Fibroblast of skin of left quadriceps (primary cell): ENCODE measurements around the gene ALKBH1.
"Not testable (repeated sequence)": the region's sequence is repeated elsewhere in the genome, so short reads cannot be mapped to it uniquely, and the experiment has no call there.

Source experiments
- DNase-seq, 2 experiments: peaks; one replicate each; pipeline ENCODE4 v3.0.0-alpha.2; 2013; ENCODE audit warnings: low read depth in 2 of 2

The ALKBH1 gene, protein sequence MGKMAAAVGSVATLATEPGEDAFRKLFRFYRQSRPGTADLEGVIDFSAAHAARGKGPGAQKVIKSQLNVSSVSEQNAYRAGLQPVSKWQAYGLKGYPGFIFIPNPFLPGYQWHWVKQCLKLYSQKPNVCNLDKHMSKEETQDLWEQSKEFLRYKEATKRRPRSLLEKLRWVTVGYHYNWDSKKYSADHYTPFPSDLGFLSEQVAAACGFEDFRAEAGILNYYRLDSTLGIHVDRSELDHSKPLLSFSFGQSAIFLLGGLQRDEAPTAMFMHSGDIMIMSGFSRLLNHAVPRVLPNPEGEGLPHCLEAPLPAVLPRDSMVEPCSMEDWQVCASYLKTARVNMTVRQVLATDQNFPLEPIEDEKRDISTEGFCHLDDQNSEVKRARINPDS

DNA sequence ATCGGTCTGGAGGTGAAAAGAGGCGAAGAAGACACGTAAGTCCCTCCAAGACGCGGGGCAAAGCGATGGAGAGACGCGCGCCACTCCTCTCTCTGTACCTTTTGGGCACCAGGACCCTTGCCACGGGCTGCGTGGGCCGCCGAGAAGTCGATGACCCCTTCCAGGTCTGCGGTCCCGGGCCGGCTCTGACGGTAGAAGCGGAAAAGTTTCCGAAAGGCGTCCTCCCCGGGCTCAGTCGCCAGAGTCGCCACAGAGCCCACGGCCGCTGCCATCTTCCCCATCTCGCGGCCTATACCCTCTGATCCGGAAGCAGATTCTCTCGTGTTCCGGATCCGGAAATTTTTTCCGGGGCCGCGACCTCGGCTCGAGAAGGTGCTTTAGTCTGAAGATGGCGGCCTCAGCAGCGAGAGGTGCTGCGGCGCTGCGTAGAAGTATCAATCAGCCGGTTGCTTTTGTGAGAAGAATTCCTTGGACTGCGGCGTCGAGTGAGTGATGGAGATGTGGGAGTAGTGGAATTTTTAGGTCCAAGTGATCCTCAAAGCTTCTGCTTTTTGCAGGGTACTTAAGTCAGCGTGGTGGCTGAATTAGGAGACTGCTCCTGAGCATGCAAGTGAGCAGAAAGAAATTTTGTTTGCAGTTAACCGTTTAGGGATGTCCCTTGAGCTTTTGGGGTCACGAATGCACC lies at the start of gene ALKBH1, which contains the start of gene SLIRP:
TSS of gene ALKBH1 (minus strand) at position 300 of the 685 bp plus-strand sequence. CDS start at position 281, 19 bp downstream.
TSS of gene SLIRP (plus strand) at position 380 of the 685 bp plus-strand sequence. CDS start at position 389, 9 bp downstream.
- DNase-seq: peak; percentile 48 to 63

DNA sequence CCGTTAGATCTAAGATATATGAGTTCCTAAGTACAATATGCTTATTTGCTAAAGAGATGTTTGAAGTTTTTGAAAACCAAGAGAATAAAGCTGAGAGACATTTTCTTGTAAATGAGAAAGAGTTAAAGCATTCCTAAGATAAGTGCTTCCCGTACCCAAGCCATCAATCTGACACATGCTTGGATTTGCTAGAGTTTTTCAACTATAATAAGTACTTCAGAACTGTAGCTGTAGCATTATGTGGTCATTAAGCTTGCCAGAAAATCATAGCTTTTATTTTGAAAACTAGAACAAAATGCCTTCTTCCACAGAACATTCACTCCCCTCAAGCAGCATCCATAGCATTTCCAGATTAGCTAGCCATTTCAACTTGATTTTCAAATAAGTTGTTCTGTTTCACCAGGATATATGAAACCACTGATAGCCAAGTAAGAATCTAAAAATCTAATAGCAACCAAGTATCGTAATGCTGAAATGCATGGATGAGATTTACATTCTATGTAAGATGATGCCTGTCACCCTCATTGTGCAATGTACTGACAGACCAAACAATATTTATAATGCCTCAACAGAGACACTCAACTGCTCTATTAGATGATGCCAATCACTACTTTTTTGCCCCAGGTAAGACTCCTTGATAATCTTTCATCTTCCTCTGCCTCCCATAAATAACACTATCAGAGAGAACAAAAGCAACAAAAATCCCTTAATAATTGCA lies 45.1 kb upstream of the ALKBH1 start:
- DNase-seq: no peak

DNA sequence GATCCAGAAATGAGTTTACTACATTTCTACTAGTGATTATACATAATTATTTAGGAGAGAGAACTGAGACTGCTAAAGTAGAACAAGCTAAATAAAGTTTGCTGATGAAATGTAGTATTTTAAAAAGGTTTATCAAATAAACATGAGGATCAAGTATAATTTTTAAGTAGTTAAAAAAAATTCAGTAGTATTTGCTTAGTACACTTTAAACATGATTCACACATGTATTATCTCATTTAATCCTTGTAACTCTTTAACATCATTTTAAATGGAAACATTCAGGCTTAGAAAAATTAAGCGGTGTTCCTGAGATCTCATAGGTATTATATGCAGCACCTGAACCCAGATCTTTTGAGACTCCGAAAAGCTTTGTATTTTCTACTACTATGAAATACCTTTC lies 44.4 kb upstream of the ALKBH1 start:
- no peak for DNase-seq

DNA sequence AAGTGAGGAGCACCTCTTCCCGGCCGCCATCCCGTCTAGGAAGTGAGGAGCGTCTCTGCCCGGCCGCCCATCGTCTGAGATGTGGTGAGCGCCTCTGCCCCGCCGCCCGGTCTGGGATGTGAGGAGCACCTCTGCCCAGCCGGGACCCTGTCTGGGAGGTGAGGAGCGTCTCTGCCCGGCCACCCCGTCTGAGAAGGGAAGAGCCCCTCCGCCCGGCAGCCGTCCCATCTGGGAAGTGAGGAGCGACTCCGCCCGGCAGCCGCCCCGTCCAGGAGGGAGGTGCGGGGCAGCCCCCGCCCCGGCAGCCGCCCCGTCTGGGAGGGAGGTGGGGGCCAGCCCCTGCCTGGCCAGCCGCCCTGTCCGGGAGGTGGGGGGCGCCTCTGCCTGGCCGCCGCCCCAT lies 39.6 kb upstream of the ALKBH1 start:
- DNase-seq: not testable (repeated sequence)

DNA sequence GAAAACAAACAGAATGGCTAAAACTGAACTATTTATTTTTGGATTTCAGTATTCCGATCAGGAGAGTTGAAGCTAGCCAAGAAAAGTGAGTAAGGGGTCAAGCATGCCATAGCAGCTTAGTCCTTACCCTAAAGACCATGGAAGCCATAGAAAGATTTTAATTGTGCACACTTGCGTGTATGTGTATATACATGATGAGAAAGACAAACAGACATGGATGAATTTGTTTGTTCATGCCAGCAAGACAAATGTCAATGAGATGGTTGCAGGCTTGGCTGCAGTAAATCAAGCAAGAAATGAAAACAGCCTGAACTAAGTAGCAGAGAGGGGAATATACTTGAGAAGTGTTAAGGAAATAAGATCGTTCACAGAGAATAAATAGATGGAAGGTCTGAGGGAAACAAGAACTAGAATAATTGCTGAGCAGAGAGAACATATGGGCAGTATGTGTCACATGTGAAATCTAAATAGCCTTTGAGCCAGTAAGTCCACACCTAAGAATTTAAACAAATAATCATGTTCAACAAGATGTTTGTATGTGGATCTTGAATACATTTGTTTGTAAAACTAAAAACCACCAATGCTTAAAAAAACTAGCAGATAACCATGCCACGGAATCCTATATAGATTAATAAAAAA lies 38.4 kb upstream of the ALKBH1 start:
- no peak for DNase-seq

DNA sequence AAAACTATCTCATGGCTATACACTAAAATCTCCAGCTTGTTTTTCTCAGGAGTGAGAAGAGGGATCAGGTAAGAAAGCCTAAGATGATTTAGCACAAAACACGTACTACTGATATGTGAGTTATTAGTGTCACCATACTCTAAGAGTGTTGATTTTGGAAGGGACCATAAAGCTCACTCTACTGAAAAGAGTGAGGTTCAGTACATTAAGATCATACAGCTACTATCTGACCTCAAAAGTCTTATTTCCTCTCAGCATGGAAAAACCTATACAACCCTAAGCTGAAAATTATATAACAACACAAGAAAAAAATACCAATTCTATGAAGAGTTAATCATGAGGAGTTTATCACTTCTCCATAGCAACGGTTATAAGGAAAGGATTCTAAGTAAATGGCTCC lies 33.6 kb upstream of the ALKBH1 start:
- no peak for DNase-seq

DNA sequence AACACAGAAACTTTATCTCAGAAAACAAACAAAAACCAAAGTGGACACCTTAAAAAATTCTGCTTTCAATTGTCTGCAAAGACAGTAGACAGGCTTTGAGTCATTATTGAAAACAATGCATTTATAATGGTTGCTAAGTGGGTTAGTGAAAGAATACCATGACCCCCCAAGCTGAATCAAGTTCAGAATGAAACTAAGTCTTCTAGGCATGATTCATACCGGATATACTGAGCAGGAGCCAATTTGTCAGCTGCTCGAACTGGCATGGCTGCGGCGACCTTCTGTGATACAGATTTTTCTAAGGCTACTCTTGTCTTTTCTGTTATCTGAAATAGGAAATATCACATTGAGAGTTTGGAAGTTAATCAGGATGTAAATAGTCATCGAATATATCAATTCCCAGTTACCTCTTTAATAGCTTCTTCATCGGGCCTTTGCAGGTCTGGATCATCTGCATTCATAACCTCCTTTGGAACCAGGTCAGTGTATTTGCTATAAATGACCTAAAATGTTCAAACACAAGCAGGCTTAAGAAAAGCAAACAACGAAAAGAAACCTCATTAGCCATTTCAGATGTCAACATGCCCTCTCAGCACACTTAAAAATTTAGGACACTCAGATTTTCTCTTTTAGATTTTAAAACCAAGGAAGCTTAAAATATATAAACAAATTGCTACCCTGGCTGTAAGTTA lies 30.9 kb upstream of the ALKBH1 start:
- DNase-seq: no peak

DNA sequence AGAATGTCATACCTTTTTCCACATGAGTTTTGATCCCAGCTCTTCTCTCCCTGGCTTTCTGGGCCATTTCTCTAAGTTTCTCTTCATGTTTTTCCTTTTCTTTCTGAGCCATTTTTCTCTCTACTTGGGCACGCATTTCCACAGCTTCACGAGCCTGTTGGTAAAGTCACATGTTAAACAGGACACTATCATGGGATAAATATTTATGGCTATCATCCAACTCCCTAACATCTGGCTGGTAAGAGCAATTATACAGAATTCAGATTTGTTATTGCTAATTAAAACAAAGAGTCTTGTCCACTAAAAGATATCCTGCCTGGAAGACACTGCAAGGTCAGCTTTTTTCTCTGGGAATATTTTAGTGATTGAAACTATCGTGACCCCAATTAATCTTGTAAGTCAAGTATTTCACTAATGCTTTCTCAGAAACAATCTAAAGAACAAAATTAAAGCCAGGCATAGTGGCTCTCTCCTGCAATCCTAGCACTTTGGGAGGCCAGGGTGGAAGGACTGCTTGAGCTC lies 23.2 kb upstream of the ALKBH1 start:
- peak in 1 of 2 experiments; percentile 3 for DNase-seq

DNA sequence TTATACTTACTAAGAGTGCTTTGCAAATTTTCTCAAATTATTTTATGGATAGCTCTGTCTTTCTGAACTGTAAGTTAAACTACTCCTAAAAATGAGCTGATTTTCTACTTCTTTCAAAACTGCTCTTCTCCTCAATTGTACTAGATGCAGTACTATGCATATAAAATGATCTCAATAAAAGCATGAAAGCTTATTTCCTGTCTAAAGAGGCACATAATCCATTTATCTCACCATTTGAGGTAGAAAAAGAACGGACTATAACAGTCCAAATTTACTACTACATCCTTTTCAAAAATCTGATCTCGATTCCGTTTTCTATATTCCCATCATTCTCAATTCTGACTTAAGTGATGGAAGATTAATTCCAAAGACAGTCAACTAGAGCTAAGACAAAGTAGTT lies 14.5 kb upstream of the ALKBH1 start:
- DNase-seq: no peak

DNA sequence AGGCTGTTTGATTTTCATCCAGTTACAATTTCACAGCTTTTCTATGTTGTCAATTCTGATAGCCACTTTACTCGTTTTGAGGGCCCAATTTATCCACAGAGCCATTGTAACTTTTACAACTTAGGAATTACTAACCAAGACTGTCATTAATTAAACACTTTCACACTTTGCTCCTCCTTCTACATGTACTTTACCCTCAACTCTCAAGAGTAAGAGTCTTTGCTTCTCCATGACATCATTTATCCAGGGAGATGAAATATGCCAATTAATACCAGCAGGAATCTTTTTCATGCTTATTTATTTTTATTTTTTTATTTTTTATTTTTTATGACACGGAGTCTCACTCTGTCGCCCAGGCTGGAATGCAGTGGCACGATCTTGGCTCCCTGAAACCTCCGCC lies 13.6 kb upstream of the ALKBH1 start:
- no peak for DNase-seq

DNA sequence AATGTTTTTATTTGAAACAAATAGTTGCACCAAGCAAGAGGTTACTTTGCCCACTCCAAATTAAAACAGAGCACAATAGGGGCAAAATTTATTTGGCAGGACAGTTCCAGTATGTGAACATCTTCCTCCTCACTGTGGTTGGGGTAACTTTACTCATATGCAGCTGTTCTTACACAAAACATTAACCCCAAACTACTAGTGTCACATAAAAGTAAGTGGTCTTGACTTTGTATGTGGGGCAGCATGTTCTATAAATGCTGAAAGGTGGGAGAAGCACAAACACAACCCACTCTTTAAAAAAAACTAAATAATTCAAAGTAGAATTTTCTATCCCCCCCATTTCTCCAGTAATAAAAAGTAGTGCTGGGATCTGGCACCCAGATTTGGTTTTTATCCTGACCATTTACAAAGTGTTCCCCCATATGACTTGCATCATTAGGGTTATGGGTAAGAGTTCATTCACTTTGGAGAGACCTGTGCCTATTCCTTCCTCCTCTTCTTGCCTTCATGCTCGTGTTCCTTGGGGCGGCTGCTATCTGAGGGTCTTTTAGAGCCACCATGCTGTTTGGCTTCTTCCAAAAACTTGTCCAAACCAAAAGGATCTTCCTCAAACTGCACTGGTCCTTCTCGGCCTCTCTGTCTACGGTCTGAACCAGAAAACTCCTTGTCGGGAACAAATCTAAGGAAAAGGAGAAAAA lies 9.9 kb upstream of the ALKBH1 start:
- no peak for DNase-seq

DNA sequence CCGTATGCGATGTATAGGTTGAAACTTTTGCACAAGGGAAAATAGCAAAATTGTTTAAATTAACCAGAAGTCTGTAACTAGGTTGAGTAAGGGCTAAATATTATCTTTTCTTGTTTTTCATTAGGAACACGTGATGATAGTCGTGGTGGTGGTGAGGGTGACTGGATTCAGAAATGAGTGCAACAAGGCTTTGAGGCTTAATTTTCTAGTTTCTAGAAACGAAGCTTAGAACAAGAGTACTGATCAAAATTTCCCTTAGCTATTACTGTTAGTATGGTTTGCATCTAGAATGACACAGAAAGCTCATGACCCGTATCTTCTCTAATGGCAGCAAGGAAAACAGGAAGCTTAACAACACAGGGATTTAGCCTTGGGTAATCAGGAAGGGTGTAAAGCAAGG lies 7.1 kb upstream of the ALKBH1 start:
- no peak for DNase-seq

DNA sequence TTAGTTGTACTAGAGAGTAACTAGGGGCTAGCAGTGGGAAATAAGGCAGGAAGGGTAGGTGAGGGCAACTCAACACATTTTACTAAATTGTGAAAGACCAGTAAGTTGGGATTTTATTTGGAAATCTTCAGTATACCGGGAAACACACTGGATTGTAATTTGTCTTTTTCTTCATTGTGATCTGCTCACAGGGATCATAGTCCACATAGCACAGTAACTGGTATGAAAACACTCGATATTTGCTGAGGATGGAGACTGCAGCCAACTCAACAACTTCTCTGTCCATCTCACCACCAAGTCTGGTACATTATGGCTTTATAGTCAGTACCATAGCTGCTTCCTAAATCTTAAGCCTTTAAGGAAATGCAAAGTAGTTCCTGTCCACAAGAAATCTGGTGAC lies 2.5 kb upstream of the ALKBH1 start:
- DNase-seq: no peak

DNA sequence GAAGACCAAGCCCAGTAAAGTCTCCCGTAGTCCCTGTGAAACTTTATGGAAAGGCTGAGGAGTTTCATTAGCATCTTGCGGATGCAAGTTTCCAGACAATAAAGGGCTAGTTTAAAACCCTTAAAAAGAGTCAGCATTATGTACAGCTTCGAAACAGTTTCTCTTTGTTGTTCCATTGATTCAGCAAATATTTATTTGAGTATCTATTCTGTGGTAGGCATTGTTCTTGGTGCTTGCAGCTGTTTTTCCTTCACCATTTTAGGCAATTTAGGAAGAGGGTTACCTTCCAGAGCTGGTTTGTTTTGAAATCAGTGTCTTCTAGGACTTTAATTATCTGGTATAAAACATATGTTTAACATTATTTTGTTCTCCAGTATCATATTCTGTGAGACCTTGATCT lies 1.6 kb upstream of the ALKBH1 start:
- no peak for DNase-seq

DNA sequence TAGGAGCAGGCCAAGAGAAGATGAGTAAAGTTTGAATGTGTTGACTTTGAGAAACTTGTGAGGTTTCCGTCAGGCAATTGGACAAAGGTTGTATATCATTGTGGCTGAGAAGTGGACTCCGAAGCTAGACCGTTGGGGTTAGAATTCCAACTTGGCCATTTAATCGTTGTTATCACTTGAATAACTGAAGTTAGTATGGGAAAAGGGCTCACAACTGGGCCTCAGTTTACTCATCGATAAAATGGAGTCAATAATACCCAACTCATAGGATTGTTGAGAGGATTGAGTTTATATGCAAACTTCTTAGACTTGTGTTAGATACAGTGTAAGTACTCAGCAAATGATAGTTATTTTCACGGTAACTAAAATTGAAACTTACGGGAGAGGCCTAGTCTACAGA lies 926 bp upstream of the ALKBH1 start:
- no peak for DNase-seq

DNA sequence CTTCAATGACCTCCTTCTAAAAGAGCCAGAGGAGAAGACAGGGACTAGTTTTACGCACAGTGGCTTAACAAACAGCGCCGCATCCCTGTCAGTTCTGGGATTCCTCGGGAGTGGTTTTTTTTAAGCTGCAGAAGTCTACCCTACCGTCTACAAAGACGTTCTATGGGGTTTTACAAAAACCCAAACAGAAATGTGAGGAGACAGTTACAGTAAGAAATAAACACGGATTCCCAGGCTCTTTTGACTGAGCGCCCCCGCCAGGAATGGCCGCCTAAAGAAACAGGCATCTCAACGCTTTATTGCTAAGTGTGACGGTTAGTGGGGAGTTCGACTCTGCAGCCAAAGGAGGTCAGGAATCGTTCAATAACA lies 484 bp downstream of the ALKBH1 start:
- peak; percentile 7 to 16 for DNase-seq

DNA sequence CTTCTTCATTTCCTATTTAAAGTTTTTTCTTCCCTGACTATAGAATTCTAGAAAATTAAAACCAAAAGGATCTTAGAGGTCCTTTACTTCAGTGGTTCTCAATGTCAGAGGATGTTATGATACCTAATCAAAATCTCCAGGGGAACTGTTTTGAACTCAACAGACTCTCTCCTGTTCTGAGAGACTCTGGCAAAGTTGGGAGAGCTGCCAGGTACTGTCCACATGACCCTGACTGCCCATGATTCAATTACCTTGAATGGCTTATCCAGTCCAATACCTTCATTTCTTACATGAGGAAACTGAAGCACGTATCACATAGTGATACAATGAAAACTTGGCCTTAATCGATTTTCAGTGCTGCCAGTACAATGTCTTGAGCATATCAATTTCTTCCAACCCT lies 16.6 kb downstream of the ALKBH1 start:
- no peak for DNase-seq

DNA sequence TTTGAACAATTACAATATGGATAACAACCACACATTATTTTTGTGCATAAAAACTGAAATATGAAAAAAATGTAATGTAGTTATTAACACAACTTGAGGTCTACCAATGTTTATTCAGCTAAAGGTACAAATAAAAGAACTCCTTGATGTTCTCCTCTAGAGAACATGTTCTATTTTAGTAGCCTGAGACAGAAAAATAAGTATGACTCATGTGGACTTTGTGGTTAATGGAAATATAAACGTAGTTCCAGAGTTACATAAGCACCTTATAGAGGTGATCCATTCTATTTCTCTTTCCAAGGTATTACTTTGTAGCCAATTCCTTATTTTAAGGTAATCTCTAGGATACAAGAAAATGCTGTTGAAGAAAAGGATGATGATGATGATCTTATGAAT lies 25.7 kb downstream of the ALKBH1 start:
- DNase-seq: no peak

DNA sequence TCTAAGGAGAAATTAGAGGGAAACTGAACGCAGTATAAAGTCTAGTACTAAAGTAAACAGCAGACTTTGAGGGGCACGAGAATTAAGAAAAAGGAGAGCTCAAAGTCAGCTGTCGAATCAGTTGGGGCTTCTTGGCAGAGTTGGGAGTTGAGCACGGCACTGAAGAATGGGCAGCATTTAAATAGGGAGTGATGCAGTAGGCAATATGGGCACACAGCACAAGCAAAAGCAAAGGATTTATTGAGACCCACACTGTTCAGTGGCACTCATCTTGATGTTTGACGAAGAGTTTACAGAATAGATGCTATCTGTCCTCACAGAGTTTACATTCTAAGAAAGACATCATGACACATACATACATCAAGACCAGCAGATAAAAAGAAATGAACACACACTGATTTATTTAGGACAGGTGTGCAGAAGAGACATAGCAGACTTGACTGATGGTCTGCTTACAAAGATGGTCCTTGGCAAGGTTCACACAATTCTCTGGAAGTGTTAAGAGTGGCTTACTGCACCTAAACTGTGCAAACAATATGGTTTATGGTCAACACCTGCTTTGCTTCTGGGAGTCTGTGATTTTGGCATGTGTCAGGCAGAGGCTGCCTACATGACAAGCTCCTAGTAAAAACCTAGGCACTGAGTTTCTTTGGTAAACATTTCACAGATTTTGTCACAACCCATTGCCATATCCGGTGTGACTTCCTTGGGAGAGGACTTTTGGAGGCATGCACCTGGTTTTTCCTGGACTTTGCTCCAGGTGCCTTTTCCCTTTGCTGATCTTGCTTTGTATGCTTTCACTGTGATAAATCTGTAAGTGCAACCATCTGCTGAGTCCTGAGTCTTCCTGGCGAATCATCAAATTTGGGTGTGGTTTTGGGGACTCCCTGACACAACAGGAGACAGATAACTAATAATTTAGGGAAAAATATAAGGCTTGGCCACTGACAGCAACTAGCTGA lies 26.3 kb downstream of the ALKBH1 start:
- no peak for DNase-seq

DNA sequence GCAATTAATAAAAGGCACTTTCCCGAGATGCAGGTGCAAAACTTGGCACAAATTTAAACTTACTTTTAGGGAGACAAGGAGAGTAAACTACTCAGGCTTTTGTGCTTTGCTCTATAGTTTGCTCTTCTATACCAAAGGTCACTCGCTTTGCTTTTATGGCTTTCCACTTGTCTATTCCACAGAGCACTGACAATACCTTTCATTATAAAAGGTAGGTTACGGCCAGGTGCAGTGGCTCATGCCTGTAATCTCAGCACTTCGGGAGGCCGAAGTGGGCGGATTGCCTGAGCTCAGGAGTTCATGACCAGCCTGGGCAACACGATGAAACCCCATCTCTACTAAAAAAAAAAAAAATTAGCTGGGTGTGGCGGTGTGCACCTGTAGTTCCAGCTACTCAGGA lies 32.9 kb downstream of the ALKBH1 start:
- no peak for DNase-seq
